ENCODE results near the gene SFXN3. TPM values are rescaled to one million over a fixed set of nuclear protein-coding genes. Genes with fewer than 3 reads are reported as not detected.
A peak's percentile ranks its signal among the peaks of the same experiment; 100 is the strongest.

The SFXN3 gene
- total RNA-seq, 4 donors from 2014 or later = 57.6 to 296 (median 74.3) TPM

- Histone ChIP-seq H3K27ac (no peak overlapping the region), H3K27me3 (no peaks in the 10 kb centered on the region), H3K4me3 (no peak overlapping the region), H3K9me3 (no peaks in the 10 kb centered on the region), H3K4me1 (peaks cover 39% of the 10 kb centered on the region), H3K36me3 (peaks cover 36% of the 10 kb centered on the region)
- WGBS = 93% methylated on average over 21 of the region's 21 CpGs
- no peak for DNase-seq (ENCODE audit: low spot score in 2 of 2)
- TF ChIP-seq, protein P1, sequence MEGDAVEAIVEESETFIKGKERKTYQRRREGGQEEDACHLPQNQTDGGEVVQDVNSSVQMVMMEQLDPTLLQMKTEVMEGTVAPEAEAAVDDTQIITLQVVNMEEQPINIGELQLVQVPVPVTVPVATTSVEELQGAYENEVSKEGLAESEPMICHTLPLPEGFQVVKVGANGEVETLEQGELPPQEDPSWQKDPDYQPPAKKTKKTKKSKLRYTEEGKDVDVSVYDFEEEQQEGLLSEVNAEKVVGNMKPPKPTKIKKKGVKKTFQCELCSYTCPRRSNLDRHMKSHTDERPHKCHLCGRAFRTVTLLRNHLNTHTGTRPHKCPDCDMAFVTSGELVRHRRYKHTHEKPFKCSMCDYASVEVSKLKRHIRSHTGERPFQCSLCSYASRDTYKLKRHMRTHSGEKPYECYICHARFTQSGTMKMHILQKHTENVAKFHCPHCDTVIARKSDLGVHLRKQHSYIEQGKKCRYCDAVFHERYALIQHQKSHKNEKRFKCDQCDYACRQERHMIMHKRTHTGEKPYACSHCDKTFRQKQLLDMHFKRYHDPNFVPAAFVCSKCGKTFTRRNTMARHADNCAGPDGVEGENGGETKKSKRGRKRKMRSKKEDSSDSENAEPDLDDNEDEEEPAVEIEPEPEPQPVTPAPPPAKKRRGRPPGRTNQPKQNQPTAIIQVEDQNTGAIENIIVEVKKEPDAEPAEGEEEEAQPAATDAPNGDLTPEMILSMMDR (IDR thresholded peaks at IDR 0.05) = no peak
- TF ChIP-seq POLR2AphosphoS5 (IDR thresholded peaks at IDR 0.05) = no peak
- no peak for TF ChIP-seq POLR2A (IDR thresholded peaks at IDR 0.05)
- no peak for TF ChIP-seq EP300 (IDR thresholded peaks at IDR 0.05)
Measured at GRCh38 chr10:100989088-100989487, 41.9 kb upstream of the SFXN3 start.

DNA sequence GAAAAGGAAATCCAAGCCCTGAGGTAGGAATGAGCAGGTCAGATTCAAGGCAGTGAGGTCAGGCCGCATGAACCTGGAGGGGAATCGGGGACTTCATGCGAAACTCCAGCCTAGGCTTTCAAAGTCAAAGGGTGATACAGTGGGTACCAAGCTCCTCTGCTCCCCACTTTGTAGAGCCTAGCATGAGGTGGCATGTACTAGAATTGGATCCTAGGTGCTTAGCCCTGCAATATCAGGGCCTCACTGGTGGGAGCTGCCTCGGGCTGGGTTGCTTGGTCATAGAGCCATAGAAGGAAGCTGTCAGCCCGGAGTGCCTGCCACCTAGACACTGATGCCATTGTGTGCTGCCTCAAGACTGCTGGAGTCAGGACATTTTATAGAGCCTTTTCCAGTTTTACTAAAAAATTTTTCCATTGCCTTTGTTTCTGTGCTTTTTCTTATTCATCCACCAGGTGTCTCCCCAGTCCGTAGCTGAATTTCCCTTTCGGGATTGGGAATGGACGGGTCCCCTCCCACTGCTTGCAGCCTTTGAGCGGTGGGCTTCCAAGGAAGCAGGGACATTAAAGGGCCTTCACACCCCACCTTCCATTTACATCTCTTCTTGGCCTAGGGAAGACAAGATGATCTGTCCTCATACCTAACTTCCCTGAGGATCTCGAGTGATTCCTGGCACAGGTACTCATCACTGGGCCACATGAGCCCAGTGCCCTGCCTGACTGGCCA, 36.9 kb upstream of the SFXN3 start:
- no peaks in the 10 kb centered on the region for H3K9me3 ChIP-seq
- TF ChIP-seq POLR2AphosphoS5 (IDR thresholded peaks at IDR 0.05) = no peak
- TF ChIP-seq, protein P1 (IDR thresholded peaks at IDR 0.05) = peak in 1 of 2 donors; percentile 62
- H3K4me1 ChIP-seq = peaks cover 36% of the 10 kb centered on the region
- peaks cover 34% of the 10 kb centered on the region for H3K36me3 ChIP-seq
- H3K27ac ChIP-seq = peak overlapping the region; percentile 3
- WGBS = 47% methylated on average over 10 of the region's 10 CpGs
- no peaks in the 10 kb centered on the region for H3K27me3 ChIP-seq
- no peak overlapping the region for H3K4me3 ChIP-seq
- DNase-seq (ENCODE audit: low spot score in 2 of 2) = no peak

DNA sequence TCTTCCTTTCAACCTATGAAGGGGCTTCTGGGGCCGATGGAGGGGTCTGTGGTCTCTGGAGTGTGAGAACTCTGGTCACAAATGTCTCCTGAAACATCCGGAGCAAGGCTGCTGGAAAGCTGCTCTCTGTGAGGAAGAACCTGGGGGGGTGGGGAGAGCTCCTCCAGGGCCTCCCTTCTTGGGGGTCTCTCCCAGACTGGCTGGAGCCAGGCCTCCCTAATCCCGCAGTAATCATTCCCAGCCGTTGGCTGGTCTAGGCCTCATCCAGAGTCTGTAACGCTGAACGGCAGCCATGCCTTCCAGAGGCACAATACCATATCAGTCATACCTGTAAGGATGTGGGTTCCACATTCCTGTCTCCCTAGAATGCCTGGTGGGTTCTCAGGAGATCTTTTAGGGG, 35.9 kb upstream of the SFXN3 start:
- TF ChIP-seq POLR2AphosphoS5 (IDR thresholded peaks at IDR 0.05) = no peak
- no peak for TF ChIP-seq POLR2A (IDR thresholded peaks at IDR 0.05)
- TF ChIP-seq EP300 (IDR thresholded peaks at IDR 0.05) = no peak
- TF ChIP-seq, protein P1 (IDR thresholded peaks at IDR 0.05) = no peak
- Histone ChIP-seq H3K36me3 (peaks cover 26% of the 10 kb centered on the region), H3K27ac (no peak overlapping the region), H3K4me3 (no peak overlapping the region), H3K27me3 (no peaks in the 10 kb centered on the region), H3K9me3 (no peaks in the 10 kb centered on the region), H3K4me1 (peaks cover 27% of the 10 kb centered on the region)
- DNase-seq (ENCODE audit: low spot score in 2 of 2) = no peak
- WGBS = 77% methylated on average over 5 of the region's 6 CpGs

DNA sequence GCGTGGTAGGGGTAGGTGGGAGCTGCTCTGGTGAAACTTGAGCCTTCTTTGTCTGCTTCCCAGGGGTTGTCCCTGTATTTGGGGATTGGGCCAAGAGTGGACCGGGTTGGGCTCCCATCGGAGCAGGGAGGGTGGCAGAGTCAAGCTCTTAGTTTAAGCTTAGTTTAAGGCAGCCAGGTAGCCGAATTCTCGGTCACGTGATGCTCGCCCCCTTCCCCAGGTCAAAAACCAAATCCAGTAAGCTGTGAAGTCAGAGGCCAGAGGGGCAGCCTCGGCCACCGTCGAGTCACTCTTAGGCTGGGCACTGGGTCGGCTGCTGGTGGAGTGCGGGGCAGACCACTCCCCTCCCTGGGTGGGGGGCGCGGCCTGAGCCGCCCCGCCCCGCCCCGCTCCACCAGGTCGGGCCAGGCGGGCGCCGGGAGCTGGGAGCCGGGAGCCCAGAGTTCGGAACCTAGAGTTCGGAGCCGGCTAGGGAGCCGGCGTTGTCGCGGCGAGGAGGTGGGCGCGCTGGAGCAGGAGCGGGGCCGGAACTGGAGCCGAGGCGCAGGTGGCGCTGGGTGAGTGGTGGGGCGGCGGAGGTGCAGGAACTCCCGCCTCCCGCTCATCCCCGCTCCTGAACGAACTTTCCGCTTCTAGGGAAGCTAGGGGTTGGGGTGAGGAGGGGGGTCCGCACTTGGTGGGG, 34.2 kb upstream of the SFXN3 start:
- 20% methylated on average over 5 of the region's 46 CpGs for WGBS
- Histone ChIP-seq H3K9me3 (no peaks in the 10 kb centered on the region), H3K27ac (peak overlapping the region; percentile 98), H3K27me3 (no peaks in the 10 kb centered on the region), H3K4me1 (peaks cover 44% of the 10 kb centered on the region), H3K36me3 (peaks cover 12% of the 10 kb centered on the region), H3K4me3 (peak overlapping the region; percentile 81)
- DNase-seq (ENCODE audit: low spot score in 2 of 2) = no peak
- TF ChIP-seq POLR2A (IDR thresholded peaks at IDR 0.05) (no peak), EP300 (IDR thresholded peaks at IDR 0.05) (no peak), POLR2AphosphoS5 (IDR thresholded peaks at IDR 0.05) (no peak)
- TF ChIP-seq, protein P1 (IDR thresholded peaks at IDR 0.05) = no peak
